IMR-90 (cell line): ENCODE measurements around the gene PAQR7.

Source experiments
- CTCF ChIP-seq: conservative IDR thresholded peaks from 2 replicates; pipeline ENCODE4 v1.5.1; 2012; ENCODE audit warnings: mild to moderate bottlenecking, low read depth, low read length, improper control_type of control experiment
- RAD21 ChIP-seq: IDR thresholded peaks from 2 replicates; pipeline ENCODE4 v1.6.1; 2012; ENCODE audit warnings: low read length, improper control_type of control experiment
- RFX5 ChIP-seq: IDR thresholded peaks from 2 replicates; pipeline ENCODE4 v1.8.0; 2012; ENCODE audit warnings: low read depth, mild to moderate bottlenecking, low read length, moderate library complexity

GRCh38 chr1:25918615-25919014 lies 43.1 kb upstream of the PAQR7 start:
- no peak for TF ChIP-seq CTCF
- TF ChIP-seq RFX5 = no peak
- TF ChIP-seq RAD21 = no peak
